Heart right ventricle (tissue), 16 donors: ENCODE results near the gene HIVEP2. TPM values are rescaled to one million over a fixed set of nuclear protein-coding genes. Genes with fewer than 3 reads are reported as not detected.

Source experiments
- ATAC-seq, 8 donors: fragments of 200-7000 bp; cut with Tn5 transposase; one replicate each; pipeline ENCODE4 v1.9.1; 2020; ENCODE audit warnings: mild to moderate bottlenecking in 8 of 8, moderate library complexity in 8 of 8, moderate number of reproducible peaks in 1 of 8
- DNase-seq, 2 donors: peaks; one replicate each; pipeline ENCODE4 v3.0.0-alpha.2; 2020
- H3K27ac ChIP-seq, 10 donors: fragments of 200-600 bp; sonication (generic) in 2 of 10; one replicate each; pipeline versions ENCODE4 v1.5.0 to v1.8.0; 2020 to 2022; ENCODE audit warnings: mild to moderate bottlenecking in 3 of 10
- H3K27me3 ChIP-seq, 7 donors: fragments of 200-600 bp; one replicate each; pipeline ENCODE4 v1.8.0; 2021 to 2022; ENCODE audit warnings: mild to moderate bottlenecking in 2 of 7
- H3K36me3 ChIP-seq, 9 donors: fragments of 200-600 bp; sonication (generic) in 1 of 9; one replicate each; pipeline versions ENCODE4 v1.5.0 to v1.8.0; 2020 to 2022; ENCODE audit warnings: mild to moderate bottlenecking in 2 of 9
- H3K4me1 ChIP-seq, 9 donors: fragments of 200-600 bp; sonication (generic) in 1 of 9; one replicate each; pipeline versions ENCODE4 v1.5.0 to v1.8.0; 2020 to 2022; ENCODE audit warnings: mild to moderate bottlenecking in 4 of 9
- H3K4me3 ChIP-seq, 10 donors: fragments of 200-600 bp; sonication (generic) in 2 of 10; one replicate each; pipeline versions ENCODE4 v1.5.0 to v1.8.0; 2020 to 2022; ENCODE audit warnings: mild to moderate bottlenecking in 7 of 10, moderate library complexity in 2 of 10
- H3K9me3 ChIP-seq, 11 donors: fragments of 200-600 bp in 10 of 11; sonication (generic) in 2 of 11; one replicate each; pipeline versions ENCODE4 v1.5.0 to v1.8.0; 2013 to 2022; ENCODE audit warnings: mild to moderate bottlenecking in 2 of 11, control low read depth in 1 of 11, moderate library complexity in 1 of 11
- CTCF ChIP-seq, 9 donors: fragments of 200-600 bp; sonication (generic) in 2 of 9; IDR thresholded peaks; one replicate each; pipeline versions ENCODE4 v1.5.0 to v1.8.0; 2021 to 2022; ENCODE audit warnings: antibody characterized with exemption in 9 of 9, mild to moderate bottlenecking in 5 of 9, moderate library complexity in 1 of 9
- WGBS, 2 donors: extraction: QIAGEN DNeasy Blood & Tissue Kit; methylation state at CpG; one replicate each; pipeline ENCODE4 v1.1.7; 2013; ENCODE audit warnings: inconsistent platforms in 1 of 2; 5-methylcytosine and 5-hydroxymethylcytosine counted together
- intact Hi-C, 10 donors: fragments of 100-400 bp; cut with DNase I; formaldehyde crosslinking; loops; one replicate each; pipeline versions ENCODE4 v1.11.1 to v1.14.2; 2022
- polyA plus RNA-seq, 2 donors: library from polyadenylated mRNA; stranded (reverse); fragments of 200-250 nt; gene quantifications; one replicate each; pipeline ENCODE4 v1.2.3, GENCODE V29; 2013
- total RNA-seq, 10 donors: library from RNA; stranded (reverse); fragmentation: NEBNext Ultra II Directional in 3 of 10; extraction: Animal tissue kit (Norgen Biotek cat#: 25700) in 3 of 10; gene quantifications; one replicate each; pipeline versions ENCODE4 v1.2.1 to v1.2.4, GENCODE V29; 2021 to 2023
- donor health status: Arrhythmogenic right ventricular cardiomyopathy.
- donor health status: ischemic (EF 13 %, LVEDD 7.1; RV severe dilation, severe dysfunction).
- donor health status: healthy with polysubstance abuse.
- donor health status: DM: no; HTN: yes; CAD: no.
- donor health status: DM: no; HTN: no; CAD: no.
- donor health status: ischemic (EF 25% LVEDD 6.9; RV normal size, moderate dysfunction).
- donor health status: ischemic (EF 25% LVEDD 5.7; RV mildly dilated, moderate dysfunction).
- donor health status: healthy.
- donor health status: DM: yes; HTN: yes; CAD: no.
- donor health status: Ischemic cardiomyopathy.
- donor health status: ischemic (EF 35%, LVEDD 5.7; RV mildly dilated, moderate dysfunction).
- donor health status: nonischemic (EF 11% LVEDD 7.7; RV severe dilation, severe dysfunction).
- donor health status: DM: yes; HTN: yes; CAD: no.
- donor health status: PGD.
- donor health status: ischemic (EF 29% LVEDD 5.4; RV normal size, mild dysfunction).
- donor health status: nonischemic (EF 23%, LVEDD 6.1; RV moderate dilation, normal function).

HIVEP2 gene
- total and polyA plus RNA-seq, 12 donors: 2.1 to 31.6 (median 21.2) TPM

- no peak overlapping the region for H3K4me3 ChIP-seq
- no peaks in the 10 kb centered on the region for H3K27me3 ChIP-seq
- intact Hi-C loops: loop anchor here in 4 of 10 donors (5.0 to 10.0 kb wide), 4 partner anchors 67 to 258 kb away; no protein-coding TSS in a partner anchor
- DNase-seq (no peak), ATAC-seq (no peak)
- no peak for TF ChIP-seq CTCF (IDR thresholded peaks at IDR 0.05)
- WGBS, 2 donors: 77 to 87% methylated on average over 1 of the region's 1 CpG
- H3K9me3 ChIP-seq: no peaks in the 10 kb centered on the region
- no peak overlapping the region for H3K27ac ChIP-seq
- no peaks in the 10 kb centered on the region for H3K36me3 ChIP-seq
- peaks cover 0 to 13% (median 7%) of the 10 kb centered on the region in 9 donors for H3K4me1 ChIP-seq
Measured at GRCh38 chr6:142950291-142950690, 5.3 kb upstream of the HIVEP2 start.

- intact Hi-C loops: loop anchor here in 9 of 10 donors (2.0 to 10.0 kb wide), 17 partner anchors 21 to 477 kb away; partner anchors contain the start of gene AIG1 (in 2 of the 9)
- peak overlapping the region; percentile 42 to 94 (median 90) for H3K4me3 ChIP-seq
- WGBS, 2 donors: 12 to 17% methylated on average over 12 of the region's 12 CpGs
- H3K36me3 ChIP-seq: no peaks in the 10 kb centered on the region
- H3K4me1 ChIP-seq: peaks cover 0 to 21% (median 18%) of the 10 kb centered on the region in 9 donors
- no peaks in the 10 kb centered on the region for H3K27me3 ChIP-seq
- H3K9me3 ChIP-seq: no peaks in the 10 kb centered on the region
- no peak for TF ChIP-seq CTCF (IDR thresholded peaks at IDR 0.05)
- H3K27ac ChIP-seq: peak overlapping the region; percentile 90 to 100 (median 99)
- no peak for ATAC-seq
- no peak for DNase-seq
Measured at GRCh38 chr6:142947714-142948480, 2.9 kb upstream of the HIVEP2 start.

- H3K9me3 ChIP-seq: no peaks in the 10 kb centered on the region
- DNase-seq (peak; percentile 86 to 90), ATAC-seq (peak; percentile 47 to 78 (median 60))
- H3K4me1 ChIP-seq: peaks cover 0 to 29% (median 21%) of the 10 kb centered on the region in 9 donors
- H3K36me3 ChIP-seq: no peaks in the 10 kb centered on the region
- H3K27ac ChIP-seq: peak overlapping the region; percentile 90 to 100 (median 99)
- peak in 1 of 9 donors; percentile 5 for TF ChIP-seq CTCF (IDR thresholded peaks at IDR 0.05)
- WGBS, 2 donors: 1% methylated on average over 62 to 77 of the region's 77 CpGs
- intact Hi-C loops: loop anchor here in 9 of 10 donors (2.0 to 10.0 kb wide), 17 partner anchors 20 to 478 kb away; partner anchors contain the start of gene AIG1 (in 2 of the 9)
- H3K27me3 ChIP-seq: no peaks in the 10 kb centered on the region
- H3K4me3 ChIP-seq: peak overlapping the region; percentile 42 to 94 (median 90)
Measured at GRCh38 chr6:142946924-142947713, 2.1 kb upstream of the HIVEP2 start.
